IPS-18a (cell line): Measurements from ENCODE around the gene POLK.
A peak's percentile ranks its signal among the peaks of the same experiment; 100 is the strongest.
"Not testable (repeated sequence)": the region's sequence is repeated elsewhere in the genome, so short reads cannot be mapped to it uniquely, and the experiment has no call there.

ENCODE experiments used
- H3K27ac ChIP-seq: one replicate; pipeline ENCODE4 v1.5.1; 2013; ENCODE audit warnings: low read length
- H3K27me3 ChIP-seq: one replicate; pipeline ENCODE4 v1.6.1; 2013; ENCODE audit warnings: mild to moderate bottlenecking, low read length; ENCODE audit not compliant: control insufficient read depth, insufficient read depth
- H3K36me3 ChIP-seq: one replicate; pipeline ENCODE4 v1.6.1; 2013; ENCODE audit warnings: low read depth, low read length; ENCODE audit not compliant: control insufficient read depth
- H3K4me1 ChIP-seq: one replicate; pipeline ENCODE4 v1.6.1; 2013; ENCODE audit warnings: low read depth, low read length; ENCODE audit not compliant: control insufficient read depth
- H3K4me3 ChIP-seq: one replicate; pipeline ENCODE4 v1.5.1; 2013; ENCODE audit warnings: low read length
- H3K9ac ChIP-seq: one replicate; pipeline ENCODE4 v1.6.1; 2013; ENCODE audit warnings: mild to moderate bottlenecking, low read length, moderate library complexity
- H3K9me3 ChIP-seq: one replicate; pipeline ENCODE4 v1.6.1; 2013; ENCODE audit warnings: low read depth, low read length; ENCODE audit not compliant: control insufficient read depth

The POLK gene

DNA sequence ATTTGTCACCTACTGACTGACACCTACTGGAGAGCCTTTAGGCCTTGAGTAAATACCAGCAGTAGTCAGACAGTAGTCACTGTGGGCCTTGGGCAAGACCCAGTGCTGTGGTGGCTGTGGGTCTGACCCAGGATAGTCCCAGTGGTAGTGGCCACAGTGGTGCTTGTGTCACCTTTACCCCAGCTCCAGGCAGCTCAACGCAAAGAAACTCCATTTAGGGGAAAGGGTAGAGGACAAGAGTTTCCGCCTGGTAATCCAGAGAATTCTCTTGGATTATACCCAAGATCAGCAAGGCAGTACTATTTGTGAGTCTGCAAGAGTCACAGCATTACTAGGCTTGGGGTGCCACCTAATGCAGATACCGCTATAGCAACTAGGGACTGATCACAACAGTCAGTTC is 29.2 kb upstream of the POLK start:
- Histone ChIP-seq H3K36me3 (no peaks in the 10 kb centered on the region), H3K4me1 (peaks cover 4% of the 10 kb centered on the region), H3K9me3 (no peaks in the 10 kb centered on the region), H3K27me3 (no peaks in the 10 kb centered on the region), H3K9ac (no peak overlapping the region), H3K27ac (no peak overlapping the region), H3K4me3 (no peak overlapping the region)

DNA sequence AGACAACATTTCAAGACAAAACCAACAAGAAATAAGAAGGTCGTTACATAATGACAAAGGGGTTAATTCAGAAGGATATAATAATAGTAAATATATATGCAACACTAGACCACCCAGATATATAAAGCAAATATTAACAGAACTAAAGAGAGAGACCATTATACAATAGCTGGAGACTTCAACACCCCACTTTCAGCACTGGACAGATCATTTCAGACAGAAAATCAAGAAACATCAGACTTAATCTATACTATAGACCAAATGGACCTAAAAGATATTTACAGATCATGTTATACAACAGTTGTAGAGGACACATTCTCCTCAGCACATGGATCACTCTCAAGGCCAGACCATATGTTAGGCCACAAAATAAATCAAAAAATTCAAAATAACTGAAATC is 27.1 kb upstream of the POLK start:
- peaks cover 4% of the 10 kb centered on the region for H3K4me1 ChIP-seq
- no peak overlapping the region for H3K4me3 ChIP-seq
- no peaks in the 10 kb centered on the region for H3K9me3 ChIP-seq
- no peaks in the 10 kb centered on the region for H3K36me3 ChIP-seq
- H3K27ac ChIP-seq, result no peak overlapping the region
- no peak overlapping the region for H3K9ac ChIP-seq
- H3K27me3 ChIP-seq, result no peaks in the 10 kb centered on the region

DNA sequence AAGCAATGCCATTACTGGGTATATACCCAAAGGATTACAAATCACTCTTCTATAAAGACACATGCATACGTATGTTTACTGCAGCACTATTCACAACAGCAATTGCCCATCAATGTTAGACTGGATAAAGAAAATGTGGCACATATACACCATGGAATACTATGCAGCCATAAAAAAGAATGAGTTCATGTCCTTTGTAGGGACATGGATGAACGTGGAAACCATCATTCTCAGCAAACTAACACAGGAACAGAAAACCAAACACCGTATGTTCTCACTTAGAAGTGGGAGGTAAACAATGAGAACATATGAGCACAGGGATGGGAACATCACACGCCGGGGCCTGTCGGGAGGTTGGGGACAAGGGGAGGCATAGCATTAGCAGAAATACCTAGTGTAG is 21.8 kb upstream of the POLK start:
- not testable (repeated sequence) for H3K9ac ChIP-seq, H3K27ac ChIP-seq, H3K4me1 ChIP-seq, H3K4me3 ChIP-seq, H3K36me3 ChIP-seq, H3K27me3 ChIP-seq, H3K9me3 ChIP-seq

DNA sequence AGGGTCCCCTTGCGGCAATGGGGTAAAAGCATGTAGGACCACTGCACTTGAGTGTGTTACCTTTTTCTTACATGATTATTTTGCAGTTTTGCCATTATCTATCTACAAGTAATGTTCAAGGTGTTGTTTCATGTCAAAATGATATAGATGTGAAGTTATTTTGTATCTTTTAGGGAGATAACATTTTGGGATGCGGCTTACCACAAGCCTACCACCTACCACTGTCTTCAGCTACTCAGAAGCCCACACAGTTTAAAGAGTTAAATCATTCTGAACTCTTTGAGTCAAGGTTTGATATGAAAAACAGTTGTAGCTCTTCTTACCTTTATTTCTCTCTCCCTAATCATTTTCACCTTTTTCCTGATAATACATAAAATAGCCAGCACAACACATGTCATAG is 20.1 kb upstream of the POLK start:
- Histone ChIP-seq H3K4me3 (no peak overlapping the region), H3K36me3 (peaks cover 7% of the 10 kb centered on the region), H3K27me3 (no peaks in the 10 kb centered on the region), H3K27ac (no peak overlapping the region), H3K4me1 (no peaks in the 10 kb centered on the region), H3K9ac (no peak overlapping the region), H3K9me3 (no peaks in the 10 kb centered on the region)

DNA sequence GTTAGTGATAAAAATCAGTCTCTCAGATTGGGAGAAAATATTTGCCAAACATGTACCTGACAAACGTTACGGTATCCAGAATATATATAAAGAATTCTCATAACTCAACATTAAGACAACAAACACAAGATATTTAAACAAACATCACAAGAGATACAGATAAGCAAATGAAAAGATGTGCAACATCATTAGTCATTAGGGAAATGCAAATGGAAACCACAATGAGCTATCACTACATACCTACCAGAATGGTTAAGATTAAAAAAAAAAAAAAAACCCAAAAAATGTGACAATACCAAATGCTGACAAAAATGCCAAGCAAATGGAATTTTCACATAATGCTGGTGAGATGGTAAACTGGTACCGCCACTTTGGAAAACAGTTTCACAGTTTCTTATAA is 15.7 kb upstream of the POLK start:
- H3K9ac ChIP-seq, result no peak overlapping the region
- H3K4me3 ChIP-seq, result no peak overlapping the region
- no peak overlapping the region for H3K27ac ChIP-seq
- no peaks in the 10 kb centered on the region for H3K4me1 ChIP-seq
- no peaks in the 10 kb centered on the region for H3K9me3 ChIP-seq
- H3K36me3 ChIP-seq, result peaks cover 9% of the 10 kb centered on the region
- no peaks in the 10 kb centered on the region for H3K27me3 ChIP-seq

DNA sequence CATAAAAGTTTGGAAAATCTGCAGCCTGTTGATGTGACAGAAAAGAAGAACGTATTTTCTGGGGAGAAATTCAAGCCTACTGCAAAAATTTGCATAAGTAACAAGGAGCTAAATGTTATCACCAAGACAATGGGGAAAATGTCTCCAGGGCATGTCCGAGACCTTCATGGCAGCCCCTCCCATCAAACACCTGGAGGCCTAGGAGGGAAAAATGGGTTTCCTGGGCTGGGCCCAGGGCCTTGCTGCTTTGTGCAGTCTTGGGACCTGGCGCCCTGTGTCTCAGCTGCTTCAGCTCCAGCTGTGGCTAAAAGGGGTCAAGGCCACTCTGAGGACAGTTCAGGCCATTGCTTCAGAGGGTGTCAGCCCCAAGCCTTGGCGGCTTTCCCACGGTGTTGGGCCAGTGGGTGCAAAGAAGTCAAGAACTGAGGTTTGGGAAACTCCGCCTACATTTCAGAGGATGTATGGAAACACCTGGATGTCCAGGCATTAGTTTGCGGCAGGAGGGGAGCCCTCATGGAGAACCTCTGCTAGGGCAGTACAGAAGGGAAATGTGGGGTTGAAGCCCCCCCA is 13.4 kb upstream of the POLK start:
- no peak overlapping the region for H3K9ac ChIP-seq
- no peaks in the 10 kb centered on the region for H3K4me1 ChIP-seq
- H3K9me3 ChIP-seq, result no peaks in the 10 kb centered on the region
- H3K36me3 ChIP-seq, result peaks cover 5% of the 10 kb centered on the region
- no peak overlapping the region for H3K4me3 ChIP-seq
- no peak overlapping the region for H3K27ac ChIP-seq
- H3K27me3 ChIP-seq, result no peaks in the 10 kb centered on the region

DNA sequence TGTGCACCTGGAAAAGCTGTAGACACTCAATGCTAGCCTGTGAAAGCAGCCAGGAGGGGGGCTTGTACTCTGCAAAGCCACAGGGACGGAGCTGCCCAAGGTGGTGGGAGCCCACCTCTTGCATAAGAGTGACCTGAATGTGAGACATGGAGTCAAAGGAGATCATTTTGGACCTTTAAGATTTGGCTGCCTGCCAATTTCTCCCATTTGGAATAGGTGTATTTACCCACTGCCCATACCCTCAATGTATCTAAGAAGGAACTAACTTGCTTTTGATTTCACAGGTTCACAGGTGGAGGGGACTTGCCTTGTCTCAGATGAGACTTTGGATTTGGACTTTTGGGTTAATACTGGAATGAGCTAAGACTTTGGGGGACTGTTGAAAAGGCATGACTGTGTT is 12.8 kb upstream of the POLK start:
- H3K27me3 ChIP-seq, H3K4me1 ChIP-seq: not testable (repeated sequence)

DNA sequence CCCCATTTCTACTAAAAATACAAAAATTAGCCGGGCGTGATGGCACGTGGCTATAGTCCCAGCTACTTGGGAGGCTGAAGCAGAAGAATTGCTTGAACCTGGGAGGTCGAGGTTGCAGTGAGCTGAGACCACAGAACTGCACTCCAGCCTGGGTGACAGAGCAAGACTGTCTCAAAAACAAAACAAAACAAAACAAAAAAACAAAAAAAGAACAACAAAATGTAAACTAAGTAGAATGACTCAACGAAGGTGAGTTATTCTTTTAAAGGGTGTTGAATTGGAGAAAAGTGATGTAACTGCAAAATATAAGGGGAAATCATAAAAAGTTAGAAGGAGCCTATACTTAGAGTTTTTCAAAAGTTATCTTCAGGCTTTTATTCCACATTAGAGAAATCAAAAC is 6.6 kb upstream of the POLK start:
- H3K4me1 ChIP-seq, H3K9ac ChIP-seq, H3K36me3 ChIP-seq, H3K27me3 ChIP-seq, H3K27ac ChIP-seq, H3K4me3 ChIP-seq, H3K9me3 ChIP-seq: not testable (repeated sequence)

More for the DNA sequence above, 12.8 kb upstream of the POLK start:
- H3K9ac ChIP-seq, H3K27ac ChIP-seq, H3K4me3 ChIP-seq, H3K36me3 ChIP-seq, H3K9me3 ChIP-seq: not testable (repeated sequence)

DNA sequence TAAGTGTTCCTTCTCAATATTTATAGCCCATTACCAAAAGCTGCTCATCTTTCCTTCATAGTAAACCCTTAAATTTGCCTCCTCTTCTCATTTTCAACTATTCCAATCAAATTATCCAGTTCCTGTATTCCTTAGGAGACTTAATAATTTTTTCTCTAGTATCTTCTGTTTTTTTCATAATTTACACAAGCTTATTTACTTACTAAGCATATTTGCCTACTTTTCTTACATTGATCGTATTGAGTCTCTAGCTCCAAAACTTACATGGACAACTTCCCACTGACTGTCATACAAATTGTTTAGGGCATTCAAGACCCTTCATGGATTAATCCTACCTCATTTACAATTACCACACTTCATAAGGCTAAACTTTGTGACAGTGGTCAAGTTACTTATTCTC is 3.9 kb upstream of the POLK start:
- Histone ChIP-seq H3K4me1 (peaks cover 11% of the 10 kb centered on the region), H3K9ac (no peak overlapping the region), H3K4me3 (no peak overlapping the region)

DNA sequence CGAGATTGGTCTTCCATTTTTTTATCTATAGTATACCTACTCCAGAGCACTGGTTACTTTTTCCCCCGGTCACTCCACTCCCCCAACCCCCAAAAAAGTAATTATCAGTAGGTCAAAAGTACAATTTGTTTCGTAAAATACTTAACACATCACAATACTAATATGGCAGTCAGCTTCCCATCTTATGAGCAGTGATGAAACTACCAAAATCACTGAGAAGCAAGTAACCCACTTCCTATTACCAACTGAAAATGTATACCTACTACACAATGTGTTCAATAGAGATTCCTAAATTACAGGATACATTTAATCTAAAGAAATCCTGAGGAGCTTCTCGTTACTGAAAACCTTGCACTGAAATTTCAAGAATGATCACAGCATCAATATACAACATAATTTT is 2.1 kb upstream of the POLK start:
- no peak overlapping the region for H3K27ac ChIP-seq
- H3K9me3 ChIP-seq, result no peaks in the 10 kb centered on the region
- no peaks in the 10 kb centered on the region for H3K36me3 ChIP-seq
- peak overlapping the region; percentile 96 for H3K4me3 ChIP-seq
- H3K9ac ChIP-seq, result peak overlapping the region; percentile 57
- no peaks in the 10 kb centered on the region for H3K27me3 ChIP-seq
- H3K4me1 ChIP-seq, result peaks cover 11% of the 10 kb centered on the region

More for the DNA sequence above, 3.9 kb upstream of the POLK start:
- no peaks in the 10 kb centered on the region for H3K9me3 ChIP-seq
- H3K27me3 ChIP-seq, result no peaks in the 10 kb centered on the region
- H3K27ac ChIP-seq, result no peak overlapping the region
- peaks cover 4% of the 10 kb centered on the region for H3K36me3 ChIP-seq

DNA sequence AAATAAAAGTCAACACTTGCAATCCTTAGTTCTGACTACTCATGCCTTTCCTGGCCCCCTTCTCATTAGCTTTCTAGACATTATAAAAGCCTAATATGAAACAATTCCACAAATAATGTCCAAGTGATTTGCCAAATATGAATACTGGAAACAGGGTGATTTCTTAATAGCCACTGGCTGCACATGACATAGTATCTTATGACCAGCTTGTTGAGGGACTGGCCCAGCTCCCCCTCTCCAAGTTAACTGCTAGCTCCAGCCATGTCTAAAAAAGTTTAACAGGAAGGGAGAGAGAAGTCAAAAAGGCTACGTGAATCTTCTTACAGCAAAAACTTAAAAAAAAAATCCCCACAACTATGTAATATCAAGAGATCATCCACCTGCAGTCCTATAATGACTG is 1.7 kb upstream of the POLK start:
- no peaks in the 10 kb centered on the region for H3K36me3 ChIP-seq
- H3K27me3 ChIP-seq, result no peaks in the 10 kb centered on the region
- H3K4me1 ChIP-seq, result peaks cover 11% of the 10 kb centered on the region
- peak overlapping the region; percentile 96 for H3K4me3 ChIP-seq
- H3K9ac ChIP-seq, result peak overlapping the region; percentile 57
- H3K27ac ChIP-seq, result no peak overlapping the region
- no peaks in the 10 kb centered on the region for H3K9me3 ChIP-seq

DNA sequence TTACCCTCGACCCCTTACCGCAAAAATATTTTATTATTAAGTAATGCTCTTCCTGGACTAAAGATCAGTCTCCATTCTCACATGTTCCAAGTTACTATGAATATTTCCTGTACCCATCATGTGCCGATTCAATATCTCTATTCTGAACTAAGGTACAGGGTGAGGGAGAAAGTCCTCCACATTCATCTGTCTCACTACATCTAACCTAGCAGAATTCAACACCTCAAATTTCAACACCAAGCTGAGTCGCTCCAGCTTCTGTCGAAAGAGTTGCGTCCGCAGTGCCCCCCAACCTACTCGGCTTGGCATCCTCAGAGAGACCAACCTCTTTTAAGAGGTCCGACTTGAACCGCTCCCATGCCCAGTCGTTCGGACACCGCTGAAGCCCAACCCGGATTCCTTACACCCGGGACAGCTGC is 1.3 kb upstream of the POLK start:
- Histone ChIP-seq H3K36me3 (no peaks in the 10 kb centered on the region), H3K27ac (no peak overlapping the region), H3K9me3 (no peaks in the 10 kb centered on the region), H3K4me3 (peak overlapping the region; percentile 96), H3K9ac (peak overlapping the region; percentile 57), H3K27me3 (no peaks in the 10 kb centered on the region), H3K4me1 (peaks cover 11% of the 10 kb centered on the region)
